GM21619 (cell line): ENCODE measurements around the gene ZSWIM3.
"Not testable (repeated sequence)": the region's sequence is repeated elsewhere in the genome, so short reads cannot be mapped to it uniquely, and the experiment has no call there.

ENCODE experiments used
- ATAC-seq: cut with Tn5 transposase; IDR thresholded peaks from one replicate; pipeline ENCODE4 v1.9.1; 2021; ENCODE audit not compliant: unreplicated experiment

Gene ZSWIM3

DNA sequence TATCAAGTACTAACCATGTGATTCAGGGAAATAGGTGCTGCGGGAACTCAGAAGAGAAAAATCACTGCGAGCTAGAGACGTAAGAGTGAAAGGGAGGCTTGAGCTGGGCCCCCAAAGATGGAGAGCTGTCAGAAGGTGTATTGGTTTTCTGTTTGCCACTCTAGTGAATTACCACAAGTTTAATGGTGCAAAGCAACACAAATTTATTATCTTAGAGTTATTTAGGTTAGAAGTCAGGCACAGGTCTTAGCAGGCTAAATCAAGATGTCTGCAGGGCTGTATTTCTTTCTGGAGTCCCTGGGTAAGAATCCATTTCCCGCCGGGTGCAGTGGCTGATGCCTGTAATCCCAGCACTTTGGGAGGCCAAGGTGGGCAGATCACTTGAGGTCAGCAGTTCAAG lies 2.5 kb downstream of the ZSWIM3 start:
- no peak for ATAC-seq

DNA sequence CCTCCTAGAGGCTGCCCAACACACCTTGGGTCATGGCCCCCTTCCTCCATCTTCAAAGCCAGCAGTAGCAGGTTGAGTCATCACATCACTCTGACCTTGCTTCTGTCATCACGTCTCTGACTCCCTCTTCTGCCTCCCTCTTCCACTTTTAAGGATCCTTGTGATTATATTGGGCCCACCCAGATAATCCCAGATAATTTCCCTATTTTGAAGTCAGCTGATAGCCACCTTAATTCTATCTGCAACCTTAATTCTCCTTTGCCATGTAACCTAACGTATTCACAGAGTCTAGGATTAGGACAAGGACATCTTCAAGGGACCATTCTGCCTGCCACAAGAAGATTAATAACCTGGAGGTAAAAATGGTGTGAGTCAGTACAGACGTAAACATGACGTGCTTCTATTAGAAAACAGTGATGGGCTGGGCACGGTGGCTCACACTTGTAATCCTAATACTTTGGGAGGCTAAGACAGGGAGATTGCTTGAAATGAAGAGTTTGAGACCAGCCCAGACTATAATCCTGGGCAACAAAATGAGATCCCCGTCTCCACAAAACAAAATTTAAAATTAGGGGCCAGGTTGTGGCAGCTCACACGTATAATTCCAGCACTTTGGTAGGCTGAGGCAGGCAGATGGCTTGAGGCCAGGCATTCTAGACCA lies 3.3 kb downstream of the ZSWIM3 start:
- ATAC-seq: no peak

- ATAC-seq: no peak
Observed at GRCh38 chr20:45861221-45862075, 4.0 kb downstream of the ZSWIM3 start.

DNA sequence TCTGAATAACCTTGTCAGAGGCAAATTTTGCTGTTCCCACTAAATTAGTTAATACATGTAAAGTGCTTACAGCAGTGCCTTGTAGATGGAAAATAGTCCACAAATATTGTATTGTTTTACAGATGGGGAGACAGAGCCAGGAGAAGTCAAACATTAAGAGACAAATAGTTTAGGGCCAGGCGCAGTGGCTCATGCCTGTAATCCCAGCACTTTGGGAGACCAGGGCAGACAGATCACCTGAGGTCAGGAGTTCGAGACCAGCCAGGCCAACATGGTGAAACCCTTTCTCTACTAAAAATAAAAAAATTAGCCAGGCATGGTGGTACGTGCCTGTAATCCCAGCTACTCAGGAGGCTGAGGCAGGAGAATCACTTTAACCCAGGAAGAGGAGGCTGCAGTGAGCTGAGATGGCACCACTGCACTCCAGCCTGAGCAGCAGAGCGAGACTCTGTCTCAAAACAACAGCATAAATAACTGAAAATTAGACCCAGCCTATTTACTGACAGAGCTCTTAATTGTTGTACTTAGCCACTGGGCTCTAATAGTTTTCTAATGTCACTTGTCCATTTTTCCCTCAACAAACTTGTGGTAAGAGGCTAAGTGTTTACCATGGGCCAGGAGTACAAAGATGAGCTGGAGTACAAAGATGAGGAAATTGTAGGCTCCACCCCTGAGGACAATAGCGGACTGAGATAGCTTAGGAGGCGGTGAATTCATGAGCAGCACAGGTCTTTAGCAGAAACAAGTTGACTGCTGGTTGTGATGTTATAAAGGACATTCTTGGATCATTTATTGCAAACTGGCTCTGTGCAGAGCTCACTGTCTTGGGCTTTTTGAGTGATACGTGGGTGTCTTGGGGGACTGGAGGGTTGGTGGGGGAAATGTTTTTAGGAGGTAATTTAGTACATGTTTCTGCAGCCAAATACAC lies 6.4 kb downstream of the ZSWIM3 start:
- ATAC-seq: no peak

DNA sequence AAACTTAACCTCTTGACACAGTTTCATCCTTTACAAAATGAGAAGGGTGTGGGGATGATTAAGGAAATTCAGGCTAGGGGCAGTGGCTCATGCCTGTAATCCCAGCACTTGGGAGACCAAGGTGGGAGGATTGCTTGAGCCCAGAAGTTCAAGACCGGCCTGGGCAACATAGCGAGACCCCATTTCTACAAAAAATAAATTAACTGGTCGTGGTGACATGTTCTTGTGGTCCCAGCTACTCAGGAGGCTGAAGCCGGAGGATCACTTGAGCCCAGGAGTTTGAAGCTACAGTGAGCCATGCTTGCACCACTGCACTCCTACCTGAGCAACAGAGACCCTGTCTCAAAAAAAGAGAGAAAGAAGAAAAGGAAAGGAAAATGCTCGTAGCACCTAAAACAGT lies 9.0 kb downstream of the ZSWIM3 start:
- ATAC-seq: no peak

GRCh38 chr20:45867136-45867818 lies 9.9 kb downstream of the ZSWIM3 start:
- ATAC-seq: no peak

DNA sequence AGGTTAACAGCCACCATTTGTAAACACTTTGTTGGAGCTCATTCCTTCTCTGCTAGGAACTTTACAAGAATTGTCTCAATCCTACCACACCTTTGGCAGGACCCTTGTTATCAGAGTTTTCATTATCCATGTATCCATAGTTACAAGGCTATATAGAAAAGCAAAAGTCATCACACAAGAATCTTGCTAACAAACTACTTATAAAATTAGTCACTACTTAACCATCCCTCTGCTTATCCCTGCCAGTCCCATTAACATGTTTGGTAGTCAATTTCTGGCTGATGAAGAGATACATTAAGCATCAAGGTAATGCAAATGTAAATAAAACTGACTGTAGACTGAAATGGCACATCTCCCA lies 10.4 kb downstream of the ZSWIM3 start:
- no peak for ATAC-seq

- ATAC-seq: no peak
Observed at GRCh38 chr20:45872626-45873025, 15.2 kb downstream of the ZSWIM3 start.

DNA sequence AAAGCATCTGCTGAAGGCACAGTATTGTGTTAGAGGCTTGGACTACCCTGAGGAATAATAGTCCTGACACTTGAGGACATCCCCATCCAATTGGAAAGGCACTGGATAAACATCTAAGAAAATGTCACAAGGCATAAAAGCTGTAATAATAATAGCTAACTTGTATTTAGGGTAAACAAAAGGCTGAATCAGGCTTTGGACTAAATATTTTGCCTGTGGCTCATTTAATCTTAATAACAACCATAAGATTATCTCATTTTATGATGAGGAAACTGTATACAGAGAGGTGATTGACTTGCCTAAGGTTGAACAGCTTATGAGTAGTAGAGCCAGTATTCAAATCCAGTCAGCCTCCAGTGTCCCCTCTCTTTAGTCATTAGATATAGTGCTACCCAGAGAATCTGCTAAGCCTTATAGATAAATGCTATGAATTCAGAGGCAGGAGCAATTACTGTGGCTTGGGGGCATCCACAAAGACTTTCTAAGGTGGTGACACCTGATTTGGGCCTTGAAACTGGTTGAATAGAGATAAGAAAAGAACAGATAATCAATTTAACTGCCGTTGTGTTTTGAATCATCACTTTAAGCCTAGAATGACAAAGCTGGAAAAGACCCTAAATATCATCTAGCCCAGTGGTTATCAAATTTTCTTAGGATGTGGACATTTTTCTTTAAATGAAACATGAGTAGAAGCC lies 16.1 kb downstream of the ZSWIM3 start:
- ATAC-seq: no peak

- ATAC-seq: not testable (repeated sequence)
Observed at GRCh38 chr20:45874104-45874481, 16.7 kb downstream of the ZSWIM3 start.

DNA sequence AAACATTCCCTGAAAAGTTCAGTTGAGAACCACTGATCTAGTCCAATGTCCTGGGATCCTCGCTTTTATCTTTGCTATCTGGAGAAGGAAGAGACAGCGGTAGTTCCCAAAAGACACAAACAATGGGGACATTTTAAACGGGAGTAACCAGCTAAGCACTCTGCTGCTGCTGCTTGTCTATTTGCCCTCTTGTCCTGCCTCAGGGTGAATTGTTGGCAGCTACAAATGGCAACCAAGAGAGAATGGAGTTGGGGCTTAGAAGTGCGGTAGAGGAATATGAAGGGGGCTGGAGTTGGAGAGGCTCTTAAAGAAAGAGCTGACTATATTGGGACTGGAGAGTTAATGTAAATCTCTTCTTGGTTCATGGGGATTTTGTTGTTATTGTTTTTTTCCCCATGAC lies 17.2 kb downstream of the ZSWIM3 start:
- ATAC-seq: no peak

GRCh38 chr20:45878076-45878761 lies 20.8 kb downstream of the ZSWIM3 start:
- no peak for ATAC-seq

DNA sequence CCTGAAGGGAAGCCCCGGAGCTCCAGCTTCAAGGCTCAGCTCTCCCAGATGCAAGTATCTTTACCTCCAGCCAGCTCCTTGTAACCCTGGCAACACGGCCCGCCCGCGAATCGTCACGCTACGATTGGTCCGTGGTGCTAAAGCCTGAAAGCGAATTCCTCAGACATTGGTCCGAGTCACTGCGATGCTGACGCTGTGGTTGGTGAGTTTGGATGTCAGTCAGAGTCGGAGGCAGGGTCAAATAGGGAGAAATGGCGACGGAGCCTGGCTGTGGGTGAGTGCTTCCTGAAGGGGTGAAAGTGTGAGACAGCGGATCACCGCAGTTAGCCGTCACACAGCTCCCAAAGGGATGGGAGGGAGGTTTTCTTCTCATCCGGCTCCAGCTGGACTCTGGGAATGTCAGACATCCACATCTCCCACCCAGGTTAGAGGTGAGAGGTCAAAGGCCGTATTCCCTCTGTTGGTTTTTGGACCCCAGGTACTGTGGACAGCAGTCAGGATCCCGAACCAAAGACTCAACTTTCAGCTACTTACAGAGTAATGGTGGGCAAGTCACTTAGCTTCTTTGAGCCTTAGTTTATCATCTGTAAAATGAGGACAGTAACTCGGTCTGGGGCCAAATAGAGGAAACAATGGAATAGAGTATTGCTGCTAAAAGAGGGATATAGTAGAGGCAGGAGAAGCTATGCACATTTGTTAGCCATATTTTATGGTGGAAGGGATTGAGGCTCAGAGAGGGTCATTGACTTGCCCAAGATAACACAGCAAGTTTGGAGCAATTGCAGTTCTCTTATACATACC lies 23.8 kb downstream of the ZSWIM3 start, which contains the start of gene ZSWIM1:
Gene ZSWIM1, plus strand, starts transcription at position 240 of the 801 bp plus-strand sequence. CDS start 1,366 bp downstream, outside the sequence.
- peak; percentile 95 for ATAC-seq

- ATAC-seq: no peak
Observed at GRCh38 chr20:45882469-45883099, 25.2 kb downstream of the ZSWIM3 start.

- ATAC-seq: no peak
Observed at GRCh38 chr20:45883100-45883469, 25.7 kb downstream of the ZSWIM3 start.

- ATAC-seq: no peak
Observed at GRCh38 chr20:45886590-45887345, 29.4 kb downstream of the ZSWIM3 start.

DNA sequence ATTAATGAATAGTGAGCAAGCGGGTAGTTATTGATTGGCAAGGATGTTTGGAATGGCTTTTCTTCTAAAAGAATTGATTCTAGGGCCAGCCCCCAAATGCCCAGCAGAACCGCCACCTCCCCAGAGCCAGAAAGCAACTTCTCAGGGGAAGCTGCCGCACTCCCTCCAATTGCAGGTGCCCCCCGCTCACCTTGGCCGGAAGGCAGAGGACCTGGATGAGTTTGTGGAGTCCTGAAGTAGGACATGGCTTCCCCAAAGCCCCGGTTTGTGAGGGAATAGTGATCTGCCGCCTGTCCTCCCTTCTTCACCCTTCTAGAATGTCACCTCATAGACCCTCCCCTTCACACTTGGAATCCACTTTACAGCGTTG lies 29.9 kb downstream of the ZSWIM3 start, which contains the start of gene SPATA25:
Gene SPATA25, minus strand, starts transcription at position 277 of the 370 bp plus-strand sequence. Its CDS starts 32 bp downstream, at position 245.
- ATAC-seq: no peak

DNA sequence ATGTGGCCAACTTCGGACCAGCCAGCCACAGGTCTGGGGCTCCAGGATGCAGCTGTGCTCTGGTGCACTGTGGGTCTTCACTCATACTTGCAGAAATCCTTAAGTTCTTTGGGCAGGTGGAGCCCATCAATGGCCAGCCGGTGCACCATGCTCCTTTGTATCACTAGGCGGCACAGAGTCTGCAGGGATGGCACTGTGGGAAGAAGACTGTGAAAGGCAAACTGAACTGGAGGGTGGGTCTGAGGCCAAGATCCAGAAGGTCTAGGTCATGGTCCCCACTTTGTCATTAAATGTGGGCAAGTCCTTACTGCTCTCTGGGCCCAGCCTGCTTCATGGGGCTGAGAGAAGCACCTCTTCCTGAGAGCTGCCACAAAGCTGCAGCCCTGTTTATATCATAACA lies 31.3 kb downstream of the ZSWIM3 start:
- ATAC-seq: no peak
